HCT116 (cell line): ENCODE data around the gene NUP153. TPM values are rescaled to one million over a fixed set of nuclear protein-coding genes. Genes with fewer than 3 reads are reported as not detected.

Experiments
- ATAC-seq: fragments of 200-7000 bp; cut with Tn5 transposase; 2 replicates; pipeline ENCODE4 v1.9.1; 2020; ENCODE audit warnings: mild to moderate bottlenecking, moderate library complexity
- BruUV-seq: library from RNA; stranded (reverse); fragments of 400-500 nt; replicated peaks from 2 replicates; lab custom pipeline; 2021; lab: Mats Ljungman, UMichigan
- CTCF ChIA-PET: fragments of 300-600 bp; sonication (Branson Sonifier 250); formaldehyde crosslinking; loops from one replicate; lab custom pipeline; 2021; ENCODE audit warnings: antibody characterized with exemption; lab: Charles Lee
- POLR2A ChIA-PET: fragments of 300-600, 350-600 bp; sonication (Branson Sonifier 250); formaldehyde crosslinking; loops from one replicate; lab custom pipeline; 2021; ENCODE audit warnings: antibody characterized with exemption; lab: Charles Lee
- RAD21 ChIA-PET, 2 experiments: fragments of 300-600 bp; sonication (Branson Sonifier 250); formaldehyde crosslinking; loops; one replicate each; lab custom pipeline; 2023; ENCODE audit warnings: low total read pairs in 2 of 2; ENCODE audit not compliant: uncharacterized antibody in 2 of 2, unreplicated experiment in 2 of 2, low non-redundant PET in 1 of 2; lab: Charles Lee
- DNase-seq: peaks from one replicate; pipeline ENCODE4 v3.0.0-alpha.2; 2010; ENCODE audit warnings: low read depth, low spot score
- H2AFZ ChIP-seq: fragments of 200-600 bp; shearing (Covaris generic), sonication (generic); 2 replicates; pipeline ENCODE4 v1.6.1; 2017; ENCODE audit warnings: low read depth, mixed run types, mixed read lengths, antibody characterized with exemption, low read length; ENCODE audit not compliant: poor library complexity, severe bottlenecking
- H3K27ac ChIP-seq: 2 replicates; pipeline ENCODE4 v1.5.1; 2012; ENCODE audit warnings: low read depth, low read length
- H3K27me3 ChIP-seq: fragments of 200-600 bp; sonication (generic); 2 replicates; pipeline ENCODE4 v1.6.1; 2016; ENCODE audit warnings: mixed run types, low read length, mixed read lengths; ENCODE audit not compliant: insufficient read depth
- H3K36me3 ChIP-seq, 2 experiments: fragments of 200-500 bp in 1 of 2; fragments of 200-600 bp in 1 of 2; sonication (Bioruptor generic) in 1 of 2; sonication (generic) in 1 of 2; 2 replicates each; pipeline versions ENCODE4 v1.5.1 to v1.6.1; 2014 to 2016; ENCODE audit warnings: low read length in 2 of 2, inconsistent platforms in 1 of 2, mixed read lengths in 1 of 2, mixed run types in 1 of 2; ENCODE audit not compliant: insufficient read depth in 2 of 2, control insufficient read depth in 1 of 2
- H3K4me1 ChIP-seq, 2 experiments: fragments of 200-600 bp in 1 of 2; sonication (generic) in 1 of 2; 2 replicates each; pipeline versions ENCODE4 v1.5.1 to v1.6.1; 2012 to 2017; ENCODE audit warnings: low read length in 2 of 2, inconsistent platforms in 1 of 2, mild to moderate bottlenecking in 1 of 2, mixed read lengths in 1 of 2, mixed run types in 1 of 2, moderate library complexity in 1 of 2; ENCODE audit not compliant: insufficient read depth in 2 of 2, control insufficient read depth in 1 of 2
- H3K4me2 ChIP-seq: fragments of 200-600 bp; sonication (generic); 2 replicates; pipeline ENCODE4 v1.6.1; 2017; ENCODE audit warnings: mixed run types, low read length, mixed read lengths
- H3K4me3 ChIP-seq, 2 experiments: fragments of 200-600 bp in 1 of 2; sonication (generic) in 1 of 2; replicated peaks in 1 of 2; 2 replicates each; pipeline ENCODE4 v1.5.1; 2011 to 2016; ENCODE audit warnings: low read length in 2 of 2, control low read depth in 1 of 2, low read depth in 1 of 2, mild to moderate bottlenecking in 1 of 2, mixed read lengths in 1 of 2, mixed run types in 1 of 2
- H3K79me2 ChIP-seq: fragments of 200-600 bp; sonication (generic); 2 replicates; pipeline ENCODE4 v1.6.1; 2017; ENCODE audit warnings: mild to moderate bottlenecking, mixed run types, low read length, moderate library complexity, mixed read lengths; ENCODE audit not compliant: insufficient read depth
- H3K9ac ChIP-seq: fragments of 200-600 bp; sonication (generic); 2 replicates; pipeline ENCODE4 v1.6.1; 2016; ENCODE audit warnings: low read length, mixed read lengths
- H3K9me2 ChIP-seq: fragments of 200-600 bp; sonication (generic), shearing (Covaris generic); 2 replicates; pipeline ENCODE4 v1.6.1; 2017; ENCODE audit warnings: mixed run types, mild to moderate bottlenecking, moderate library complexity; ENCODE audit not compliant: insufficient read depth
- H3K9me3 ChIP-seq, 2 experiments: fragments of 200-500 bp in 1 of 2; fragments of 200-600 bp in 1 of 2; sonication (Bioruptor generic) in 1 of 2; sonication (generic) in 1 of 2; 2 replicates each; pipeline ENCODE4 v1.6.1; 2014 to 2017; ENCODE audit warnings: low read length in 2 of 2, mixed read lengths in 2 of 2, inconsistent platforms in 1 of 2, low read depth in 1 of 2, mild to moderate bottlenecking in 1 of 2, mixed run types in 1 of 2, moderate library complexity in 1 of 2; ENCODE audit not compliant: control insufficient read depth in 1 of 2, insufficient read depth in 1 of 2
- H4K20me1 ChIP-seq: fragments of 200-600 bp; sonication (generic), shearing (Covaris generic); 2 replicates; pipeline ENCODE4 v1.6.1; 2017; ENCODE audit warnings: mixed run types, mild to moderate bottlenecking, moderate library complexity; ENCODE audit not compliant: insufficient read depth
- ATF3 ChIP-seq: IDR thresholded peaks from 2 replicates; pipeline ENCODE4 v1.6.1; 2012
- CEBPB ChIP-seq: IDR thresholded peaks from 2 replicates; pipeline ENCODE4 v1.6.1; 2012; ENCODE audit warnings: low read depth
- ELF1 ChIP-seq: IDR thresholded peaks from 2 replicates; pipeline ENCODE4 v1.6.1; 2012; ENCODE audit warnings: low read depth, borderline replicate concordance
- EZH2 ChIP-seq: fragments of 200-600 bp; sonication (generic); IDR thresholded peaks from 2 replicates; pipeline ENCODE4 v1.6.1; 2017; ENCODE audit warnings: antibody characterized with exemption, mixed run types
- EZH2phosphoT487 ChIP-seq: fragments of 200-600 bp; IDR thresholded peaks from 2 replicates; pipeline ENCODE4 v1.6.1; 2018; ENCODE audit warnings: antibody characterized with exemption, borderline replicate concordance
- FOSL1 ChIP-seq: IDR thresholded peaks from 2 replicates; pipeline ENCODE4 v1.6.1; 2012; ENCODE audit warnings: low read depth
- MAX ChIP-seq: IDR thresholded peaks from 2 replicates; pipeline ENCODE4 v1.6.1; 2012
- POLR2AphosphoS5 ChIP-seq: IDR thresholded peaks from 2 replicates; pipeline ENCODE4 v1.6.1; 2011; ENCODE audit warnings: mild to moderate bottlenecking, low read depth, low read length, moderate library complexity
- SP1 ChIP-seq: IDR thresholded peaks from 2 replicates; pipeline ENCODE4 v1.6.1; 2012; ENCODE audit warnings: low read depth
- SRF ChIP-seq: IDR thresholded peaks from 2 replicates; pipeline ENCODE4 v1.6.1; 2012; ENCODE audit warnings: low read depth
- TCF7L2 ChIP-seq: IDR thresholded peaks from 2 replicates; pipeline ENCODE4 v1.7.0; 2011; ENCODE audit warnings: borderline replicate concordance, inconsistent platforms; ENCODE audit not compliant: insufficient read depth, insufficient read length; ENCODE audit errors: extremely low read depth
- YY1 ChIP-seq: IDR thresholded peaks from 2 replicates; pipeline ENCODE4 v1.6.1; 2011; ENCODE audit warnings: low read length, low read depth, moderate library complexity, mild to moderate bottlenecking; ENCODE audit not compliant: insufficient replicate concordance; ENCODE audit errors: extremely low read depth
- ZBTB33 ChIP-seq: IDR thresholded peaks from 2 replicates; pipeline ENCODE4 v1.6.1; 2011; ENCODE audit warnings: mild to moderate bottlenecking, low read length, moderate library complexity; ENCODE audit not compliant: insufficient replicate concordance; ENCODE audit errors: extremely low read depth
- ZFX ChIP-seq: fragments of 450-650 bp; IDR thresholded peaks from 2 replicates; pipeline ENCODE4 v1.6.1; 2017
- intact Hi-C: fragments of 100-400 bp; cut with micrococcal nuclease; formaldehyde crosslinking; loops from 2 replicates; pipeline ENCODE4 v1.10.0; 2022
- total RNA-seq: library from RNA; stranded (reverse); gene quantifications from one replicate; pipeline ENCODE4 v1.2.1, GENCODE V29; 2021; ENCODE audit not compliant: unreplicated experiment

NUP153 gene
- total RNA-seq, 1 experiment from 2014 or later: 51.6 TPM

- POLR2A ChIA-PET: interaction anchor here (0.6 kb wide), 1 partner anchor 8 kb away, joined by 3 read pairs; no protein-coding TSS in a partner anchor
- BruUV-seq: no TSS peak
- RAD21 ChIA-PET: no interaction called here
- Histone ChIP-seq H2AFZ (no peak overlapping the region), H3K9me3 (no peaks in the 10 kb centered on the region), H3K36me3 (no peaks in the 10 kb centered on the region), H3K4me2 (no peak overlapping the region), H3K4me1 (peaks cover 16 to 25% of the 10 kb centered on the region in 2 experiments), H4K20me1 (no peaks in the 10 kb centered on the region), H3K9ac (no peak overlapping the region), H3K4me3 (no peak overlapping the region), H3K27ac (no peak overlapping the region), H3K9me2 (no peaks in the 10 kb centered on the region), H3K79me2 (no peaks in the 10 kb centered on the region), H3K27me3 (no peaks in the 10 kb centered on the region)
- TF ChIP-seq TCF7L2: no peak
- TF ChIP-seq FOSL1: no peak
- TF ChIP-seq ZBTB33: no peak
- no peak for TF ChIP-seq SRF
- no peak for TF ChIP-seq EZH2
- TF ChIP-seq EZH2phosphoT487: no peak
- no peak for TF ChIP-seq ZFX
- no peak for TF ChIP-seq YY1
- no peak for TF ChIP-seq ELF1
- no peak for TF ChIP-seq CEBPB
- no peak for TF ChIP-seq MAX
- no peak for TF ChIP-seq SP1
- TF ChIP-seq POLR2AphosphoS5: no peak
- TF ChIP-seq ATF3: no peak
- intact Hi-C loops: no loop called here
- ATAC-seq (no peak), DNase-seq (no peak)
- CTCF ChIA-PET: interaction anchor here (1.0 kb wide), 1 partner anchor 10 kb away, joined by 3 read pairs; no protein-coding TSS in a partner anchor
Measured at GRCh38 chr6:17712576-17712975, 5.9 kb upstream of the NUP153 start.
